Sigmoid colon (tissue), 7 donors: ENCODE measurements around the gene ABHD13. TPM values are rescaled to one million over a fixed set of nuclear protein-coding genes. Genes with fewer than 3 reads are reported as not detected.

Source experiments
- DNase-seq: peaks from one replicate; pipeline ENCODE4 v3.0.0-alpha.2; 2019
- H3K27ac ChIP-seq, 4 donors: fragments of 200-600 bp; sonication (generic); one replicate each; pipeline ENCODE4 v1.5.1; 2016 to 2019; ENCODE audit warnings: mild to moderate bottlenecking in 1 of 4
- H3K27me3 ChIP-seq, 3 donors: fragments of 200-600 bp; sonication (generic); one replicate each; pipeline ENCODE4 v1.5.1; 2019; ENCODE audit warnings: mild to moderate bottlenecking in 1 of 3
- H3K36me3 ChIP-seq, 4 donors: fragments of 200-600 bp; sonication (generic); one replicate each; pipeline ENCODE4 v1.5.1; 2016 to 2019
- H3K4me1 ChIP-seq, 4 donors: fragments of 200-600 bp; sonication (generic); one replicate each; pipeline ENCODE4 v1.5.1; 2017 to 2019
- H3K4me3 ChIP-seq, 4 donors: fragments of 200-600 bp; sonication (generic); one replicate each; pipeline ENCODE4 v1.5.1; 2017 to 2019; ENCODE audit warnings: mild to moderate bottlenecking in 2 of 4, moderate library complexity in 1 of 4
- H3K9me3 ChIP-seq, 4 donors: fragments of 200-600 bp in 3 of 4; sonication (generic) in 3 of 4; one replicate each; pipeline versions ENCODE4 v1.5.1 to v1.6.1; 2013 to 2019
- EP300 ChIP-seq, 4 donors: sonication (generic); formaldehyde crosslinking; IDR thresholded peaks; one replicate each; pipeline ENCODE4 v1.6.1; 2017; ENCODE audit warnings: antibody characterized with exemption in 4 of 4
- POLR2A ChIP-seq, 2 donors: fragments of 450-650 bp; IDR thresholded peaks; one replicate each; pipeline ENCODE4 v1.6.1; 2016; ENCODE audit warnings: antibody characterized with exemption in 2 of 2, mild to moderate bottlenecking in 2 of 2, moderate library complexity in 2 of 2
- POLR2AphosphoS5 ChIP-seq, 4 donors: sonication (generic); formaldehyde crosslinking; IDR thresholded peaks; one replicate each; pipeline ENCODE4 v1.6.1; 2017; ENCODE audit warnings: antibody characterized with exemption in 4 of 4
- WGBS, 2 donors: extraction: QIAGEN DNeasy Blood & Tissue Kit; methylation state at CpG; one replicate each; pipeline ENCODE4 v1.1.7; 2013; 5-methylcytosine and 5-hydroxymethylcytosine counted together
- intact Hi-C: fragments of 100-400 bp; cut with DNase I; formaldehyde crosslinking; loops from one replicate; pipeline ENCODE4 v1.15.1; 2023
- polyA plus RNA-seq, 3 donors: library from polyadenylated mRNA; stranded (reverse); fragments of 200-250 nt; gene quantifications; one replicate each; pipeline ENCODE4 v1.2.3, GENCODE V29; 2013
- total RNA-seq, 4 donors: library from RNA; depleted of rRNA; stranded (reverse); fragments of >200 nt; gene quantifications; one replicate each; pipeline ENCODE4 v1.1.0, GENCODE V29; 2016
- TF ChIP-seq, protein P1 (sequence below), 4 experiments: fragments of 450-650 bp in 3 of 4; fragments of 200-600 bp in 1 of 4; IDR thresholded peaks; one replicate each; pipeline ENCODE4 v1.5.1; 2016 to 2019; ENCODE audit warnings: antibody characterized with exemption in 4 of 4, mild to moderate bottlenecking in 3 of 4, moderate library complexity in 2 of 4
- donor health status: healthy with polysubstance abuse.
- donor health status: Bipolar disorder and iron deficiency.
- donor health status: healthy.

Gene ABHD13
- total RNA-seq (10 to 100 TPM; 13.0 to 15.7 (median 14.2) TPM), polyA plus RNA-seq (1 to 10 TPM; 4.2 to 6.1 (median 4.9) TPM)

DNA sequence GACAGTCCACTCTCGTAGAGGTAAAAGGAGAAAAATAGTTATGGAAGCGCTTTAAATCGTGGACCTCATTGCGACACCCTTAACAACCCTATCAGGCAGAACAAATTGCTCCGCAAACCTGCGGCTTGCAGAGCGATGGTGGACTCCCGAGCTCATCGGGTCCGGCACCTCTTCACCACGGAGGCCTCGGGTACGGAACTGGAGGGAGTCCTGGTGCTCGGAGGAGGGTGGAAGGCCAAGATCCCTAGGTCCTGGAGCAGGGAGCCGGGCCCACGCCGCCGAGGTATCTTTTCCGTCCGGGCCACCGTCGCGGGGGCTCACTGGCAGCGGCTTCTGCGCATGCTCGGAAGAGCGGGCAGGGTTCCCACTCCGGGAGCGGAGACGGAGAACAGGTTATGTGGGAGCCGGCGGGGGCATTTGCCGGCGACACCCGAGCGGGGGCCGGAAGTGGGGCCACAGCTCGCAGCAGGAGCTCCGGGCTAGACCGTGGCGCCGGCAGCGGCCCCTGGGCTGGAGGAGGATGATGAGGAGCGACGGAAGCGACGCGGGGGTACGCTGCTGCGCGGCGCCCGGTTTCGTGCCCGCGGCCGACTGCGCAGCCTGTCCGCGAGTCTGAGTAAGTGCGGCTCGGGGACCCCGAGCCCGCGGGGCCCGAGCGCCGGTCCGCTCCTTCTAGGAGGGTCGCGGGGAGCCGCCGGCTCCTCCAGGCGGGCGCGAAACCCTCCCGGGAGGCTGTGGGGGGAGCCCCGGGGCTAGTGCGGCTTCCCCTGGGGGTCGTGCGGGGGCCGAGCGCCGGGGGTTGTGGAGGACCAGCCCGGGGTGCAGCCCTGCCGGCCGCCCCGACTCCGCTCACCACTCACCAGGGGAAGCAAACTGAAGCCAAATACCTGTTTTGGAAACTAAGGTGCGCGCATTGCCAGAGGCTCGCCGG is at the start of gene ABHD13:
TSS of gene ABHD13 (plus strand) at position 349 of the 931 bp plus-strand sequence. CDS start 10,827 bp downstream, outside the sequence.
- TF ChIP-seq POLR2AphosphoS5 (IDR thresholded peaks at IDR 0.05) (peak; percentile 73 to 91 (median 90)), EP300 (IDR thresholded peaks at IDR 0.05) (peak in 2 of 4 donors; percentile 43 to 50), POLR2A (IDR thresholded peaks at IDR 0.05) (peak; percentile 44 to 64)
- TF ChIP-seq, protein P1, sequence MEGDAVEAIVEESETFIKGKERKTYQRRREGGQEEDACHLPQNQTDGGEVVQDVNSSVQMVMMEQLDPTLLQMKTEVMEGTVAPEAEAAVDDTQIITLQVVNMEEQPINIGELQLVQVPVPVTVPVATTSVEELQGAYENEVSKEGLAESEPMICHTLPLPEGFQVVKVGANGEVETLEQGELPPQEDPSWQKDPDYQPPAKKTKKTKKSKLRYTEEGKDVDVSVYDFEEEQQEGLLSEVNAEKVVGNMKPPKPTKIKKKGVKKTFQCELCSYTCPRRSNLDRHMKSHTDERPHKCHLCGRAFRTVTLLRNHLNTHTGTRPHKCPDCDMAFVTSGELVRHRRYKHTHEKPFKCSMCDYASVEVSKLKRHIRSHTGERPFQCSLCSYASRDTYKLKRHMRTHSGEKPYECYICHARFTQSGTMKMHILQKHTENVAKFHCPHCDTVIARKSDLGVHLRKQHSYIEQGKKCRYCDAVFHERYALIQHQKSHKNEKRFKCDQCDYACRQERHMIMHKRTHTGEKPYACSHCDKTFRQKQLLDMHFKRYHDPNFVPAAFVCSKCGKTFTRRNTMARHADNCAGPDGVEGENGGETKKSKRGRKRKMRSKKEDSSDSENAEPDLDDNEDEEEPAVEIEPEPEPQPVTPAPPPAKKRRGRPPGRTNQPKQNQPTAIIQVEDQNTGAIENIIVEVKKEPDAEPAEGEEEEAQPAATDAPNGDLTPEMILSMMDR (IDR thresholded peaks at IDR 0.05): no peak
- DNase-seq: peak; percentile 94
- intact Hi-C loops: loop anchor here (5.0 kb wide), 2 partner anchors 699 to 1569 kb away; partner anchors contain the start of gene IRS2
- Histone ChIP-seq H3K4me3 (peak within 1 kb of the TSS; percentile 86 to 100 (median 92)), H3K4me1 (peaks cover 0 to 70% (median 50%) of the 10 kb centered on the region in 4 donors), H3K9me3 (no peaks in the 10 kb centered on the region), H3K27ac (peak within 1 kb of the TSS; percentile 87 to 94 (median 90)), H3K27me3 (no peaks in the 10 kb centered on the region), H3K36me3 (no peaks in the 10 kb centered on the region)
- 1% methylated on average over 93 of the region's 93 CpGs for WGBS, 2 donors

DNA sequence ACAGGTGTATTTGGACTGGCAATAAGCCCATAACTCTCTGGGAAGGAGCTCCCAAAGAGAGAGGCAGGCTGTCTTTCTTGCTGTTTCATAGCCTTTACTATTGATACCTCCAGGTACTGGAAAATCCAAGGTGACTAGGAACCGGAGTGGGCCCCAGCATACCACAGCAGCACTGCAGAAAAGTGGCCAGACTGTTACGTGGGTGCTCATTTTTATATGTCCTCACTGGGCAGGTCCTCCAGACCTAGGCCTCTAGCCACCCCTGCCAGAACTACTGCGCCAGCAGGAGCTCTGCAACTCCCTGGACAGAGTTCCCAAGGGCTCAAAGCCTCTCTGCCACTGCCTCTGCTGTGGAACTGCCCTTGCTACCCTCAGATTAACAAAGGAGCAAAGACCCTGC is 49.3 kb upstream of the ABHD13 start:
- Histone ChIP-seq H3K4me3 (no peak overlapping the region), H3K27me3 (no peaks in the 10 kb centered on the region), H3K9me3 (peaks cover 0 to 2% (median 0%) of the 10 kb centered on the region in 4 donors), H3K4me1 (no peaks in the 10 kb centered on the region), H3K27ac (no peak overlapping the region), H3K36me3 (no peaks in the 10 kb centered on the region)
- 90 to 95% methylated on average over 3 of the region's 3 CpGs for WGBS, 2 donors
- TF ChIP-seq EP300 (IDR thresholded peaks at IDR 0.05) (no peak), POLR2A (IDR thresholded peaks at IDR 0.05) (no peak), POLR2AphosphoS5 (IDR thresholded peaks at IDR 0.05) (no peak)
- TF ChIP-seq, protein P1 (IDR thresholded peaks at IDR 0.05): no peak
- intact Hi-C loops: no loop called here
- DNase-seq: no peak

GRCh38 chr13:108176685-108177274 is 41.4 kb upstream of the ABHD13 start:
- no peak for DNase-seq
- H3K36me3 ChIP-seq: no peaks in the 10 kb centered on the region
- H3K27me3 ChIP-seq: no peaks in the 10 kb centered on the region
- H3K4me3 ChIP-seq: no peak overlapping the region
- no peak overlapping the region for H3K27ac ChIP-seq
- TF ChIP-seq POLR2AphosphoS5 (IDR thresholded peaks at IDR 0.05) (no peak), POLR2A (IDR thresholded peaks at IDR 0.05) (no peak), EP300 (IDR thresholded peaks at IDR 0.05) (no peak)
- TF ChIP-seq, protein P1 (IDR thresholded peaks at IDR 0.05): no peak
- H3K9me3 ChIP-seq: peaks cover 0 to 2% (median 0%) of the 10 kb centered on the region in 4 donors
- no peaks in the 10 kb centered on the region for H3K4me1 ChIP-seq
- intact Hi-C loops: no loop called here
- WGBS, 2 donors: 26 to 57% methylated on average over 8 of the region's 8 CpGs

DNA sequence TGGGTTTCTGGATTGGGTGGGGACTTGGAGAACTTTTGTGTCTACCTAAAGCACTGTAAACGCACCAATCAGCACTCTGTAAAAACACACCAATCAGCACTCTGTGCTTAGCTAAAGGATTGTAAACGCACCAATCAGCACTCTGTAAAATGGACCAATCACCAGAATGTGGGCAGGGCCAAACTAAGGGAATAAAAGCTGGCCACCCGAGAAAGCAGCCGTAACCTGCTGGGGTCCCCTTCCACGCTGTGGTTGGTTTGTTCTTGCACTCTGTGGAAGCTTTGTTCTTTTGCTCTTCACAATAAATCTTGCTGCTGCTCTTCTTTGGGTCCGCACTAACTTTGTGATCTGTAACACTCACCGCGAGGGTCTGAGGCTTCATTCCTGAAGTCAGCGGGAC is 40.1 kb upstream of the ABHD13 start:
- Histone ChIP-seq H3K9me3 (no peaks in the 10 kb centered on the region), H3K27me3 (no peaks in the 10 kb centered on the region), H3K4me3 (no peak overlapping the region), H3K36me3 (no peaks in the 10 kb centered on the region), H3K27ac (no peak overlapping the region), H3K4me1 (no peaks in the 10 kb centered on the region)
- intact Hi-C loops: no loop called here
- DNase-seq: no peak
- WGBS, 2 donors: 87 to 91% methylated on average over 9 of the region's 9 CpGs
- no peak for TF ChIP-seq POLR2A (IDR thresholded peaks at IDR 0.05)
- no peak for TF ChIP-seq EP300 (IDR thresholded peaks at IDR 0.05)
- TF ChIP-seq, protein P1 (IDR thresholded peaks at IDR 0.05): no peak
- TF ChIP-seq POLR2AphosphoS5 (IDR thresholded peaks at IDR 0.05): no peak
